HG03139 (cell line): ENCODE results near the gene FOLH1.
"Not testable (repeated sequence)": the region's sequence is repeated elsewhere in the genome, so short reads cannot be mapped to it uniquely, and the experiment has no call there.

Experiments
- ATAC-seq: cut with Tn5 transposase; IDR thresholded peaks from one replicate; pipeline ENCODE4 v1.9.1; 2021; ENCODE audit not compliant: unreplicated experiment

The FOLH1 gene

DNA sequence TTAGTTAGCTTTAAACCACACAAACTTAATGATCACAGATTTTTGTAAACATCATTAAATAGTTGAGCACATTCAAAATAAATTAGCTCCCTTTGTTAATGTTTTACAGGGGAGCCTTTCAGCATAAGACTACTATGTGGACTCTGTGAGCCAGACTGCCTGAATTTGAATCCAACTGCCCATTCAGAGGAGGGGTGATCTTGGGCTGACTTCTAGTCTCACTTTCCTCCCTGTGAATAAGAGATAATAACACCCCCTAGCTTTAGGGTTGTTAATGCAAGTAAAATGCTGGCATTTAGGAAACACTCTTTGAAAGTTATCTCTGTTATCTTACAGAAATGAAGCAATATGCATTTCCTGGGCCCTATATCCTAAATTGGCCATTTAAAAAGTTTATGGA, 23.6 kb downstream of the FOLH1 start:
- not testable (repeated sequence) for ATAC-seq

DNA sequence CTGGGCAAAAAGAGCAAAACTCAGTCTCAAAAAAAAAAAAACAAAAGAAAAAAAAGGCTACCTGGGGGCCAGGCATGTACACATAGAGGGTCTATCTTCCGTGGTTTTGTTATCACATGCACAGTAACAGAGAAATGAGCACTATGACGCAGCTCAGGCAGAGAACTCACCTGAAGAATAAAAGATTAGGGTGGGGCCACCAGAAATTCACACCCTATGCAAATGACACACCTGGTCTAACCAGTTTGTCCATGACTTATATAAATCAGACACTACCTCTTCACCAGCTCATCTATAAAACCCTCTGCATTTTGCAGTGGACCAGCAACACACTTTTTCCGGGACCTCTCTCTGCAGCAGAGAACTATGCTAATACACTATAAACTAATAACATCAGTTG, 30.5 kb downstream of the FOLH1 start:
- ATAC-seq, result not testable (repeated sequence)

DNA sequence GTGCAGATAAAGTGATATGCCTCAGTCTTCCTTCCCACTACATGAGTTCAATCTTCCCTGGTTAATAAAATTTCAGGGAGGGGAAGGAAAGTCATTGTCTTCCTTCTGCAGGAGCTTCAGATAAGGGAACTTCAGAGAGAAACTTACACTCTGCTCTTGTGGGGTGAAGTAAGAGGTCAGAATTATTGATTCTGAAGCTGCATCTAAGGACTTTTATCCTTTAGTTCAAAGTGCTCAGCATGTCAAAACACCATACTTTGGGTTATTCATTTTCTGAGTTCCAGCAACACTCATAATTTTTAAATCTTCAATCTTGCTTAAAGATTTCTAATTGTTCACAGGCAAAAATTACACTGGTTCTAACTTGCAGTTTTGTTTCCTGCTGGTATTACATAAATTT, 33.0 kb downstream of the FOLH1 start:
- ATAC-seq, result not testable (repeated sequence)

DNA sequence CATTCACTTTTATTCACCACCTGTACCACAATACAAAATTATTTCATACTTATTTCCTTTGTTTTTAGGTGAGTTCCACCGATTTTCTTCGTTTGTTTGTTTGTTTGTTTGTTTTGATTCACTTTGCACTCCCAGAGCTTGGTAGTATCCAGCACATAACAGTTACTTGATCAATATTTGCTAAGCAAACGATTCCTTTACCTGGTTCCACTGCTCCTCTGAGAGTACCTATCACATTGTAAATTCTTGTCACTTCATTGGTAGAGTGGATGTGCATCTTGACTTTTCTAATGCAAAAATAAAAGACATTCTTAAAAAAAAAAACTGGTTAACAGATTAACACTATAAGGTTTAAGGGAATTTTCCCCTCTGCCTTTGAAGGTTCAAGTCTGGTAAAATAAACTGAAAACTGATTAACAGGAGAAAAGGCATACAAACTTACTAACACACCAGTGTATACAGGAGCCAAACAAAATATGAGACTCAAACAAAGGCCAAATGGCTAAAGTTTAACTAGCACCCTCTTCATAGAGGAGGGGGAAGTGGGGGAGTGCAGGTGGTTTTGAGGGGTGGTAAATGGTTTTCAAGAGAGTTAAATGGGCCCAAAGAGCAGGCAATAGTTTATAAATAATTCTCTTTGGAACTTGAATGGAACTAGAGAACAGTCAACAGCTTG, 33.6 kb downstream of the FOLH1 start:
- ATAC-seq, result not testable (repeated sequence)

DNA sequence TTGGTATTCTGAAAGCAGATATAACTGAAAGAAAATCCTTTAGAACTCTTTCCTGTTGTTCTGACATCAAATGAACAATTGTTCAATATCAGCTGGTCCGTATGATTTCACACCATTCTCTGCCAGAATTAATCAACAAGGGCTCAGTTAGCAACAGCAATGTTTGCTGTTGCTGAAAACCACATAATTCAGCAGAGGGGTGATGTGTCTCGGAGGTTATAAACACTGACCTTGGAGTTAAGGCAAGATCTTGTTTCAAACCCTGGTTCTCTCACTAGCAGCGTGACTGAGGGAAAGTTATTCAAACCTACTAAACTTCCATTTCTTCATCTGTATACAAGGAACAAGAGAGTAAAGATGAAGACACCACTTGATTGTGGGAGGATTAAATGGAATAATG, 36.8 kb downstream of the FOLH1 start:
- ATAC-seq, result not testable (repeated sequence)

- ATAC-seq, result not testable (repeated sequence)
Observed at GRCh38 chr11:49169579-49169978, 38.8 kb downstream of the FOLH1 start.

- not testable (repeated sequence) for ATAC-seq
Observed at GRCh38 chr11:49168992-49169391, 39.4 kb downstream of the FOLH1 start.

DNA sequence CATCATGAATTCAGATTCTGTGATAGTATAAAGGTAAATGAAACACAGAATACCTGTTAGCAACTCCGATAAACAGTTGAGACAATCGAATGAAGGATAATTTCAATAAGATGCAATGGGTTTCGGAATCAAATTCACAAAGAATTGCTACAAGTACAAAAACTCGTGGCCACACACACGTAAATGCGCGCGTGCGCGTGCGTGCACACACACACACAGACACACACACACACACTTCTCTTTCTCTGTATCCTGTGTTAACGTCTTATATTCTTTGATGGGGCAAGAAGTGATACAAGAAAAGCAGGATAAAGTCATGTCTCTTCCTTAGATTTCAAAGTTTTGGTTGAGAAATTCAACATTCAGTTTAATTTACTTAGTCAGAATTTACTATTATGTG, 57.2 kb downstream of the FOLH1 start:
- no peak for ATAC-seq

- ATAC-seq, result not testable (repeated sequence)
Observed at GRCh38 chr11:49102356-49102755, 106.0 kb downstream of the FOLH1 start.
